GM23338 (cell line): Measurements from ENCODE around the gene SH3RF3.

Source experiments
- CREB1 ChIP-seq: fragments of 250-450 bp; sonication (Bioruptor Pico); IDR thresholded peaks from 2 replicates; pipeline ENCODE4 v1.5.0; 2020; ENCODE audit warnings: low read depth, mild to moderate bottlenecking, moderate library complexity
- EZH2 ChIP-seq: fragments of 200-600 bp; sonication (generic); IDR thresholded peaks from one replicate; pipeline ENCODE4 v1.8.0; 2017; ENCODE audit warnings: antibody characterized with exemption, mild to moderate bottlenecking, low read depth; ENCODE audit not compliant: unreplicated experiment
- EZH2phosphoT487 ChIP-seq: fragments of 200-600 bp; sonication (generic); IDR thresholded peaks from one replicate; pipeline ENCODE4 v1.8.1; 2018; ENCODE audit warnings: antibody characterized with exemption; ENCODE audit not compliant: unreplicated experiment
- JUNB ChIP-seq: IDR thresholded peaks from one replicate; pipeline ENCODE4 v1.6.1; 2016; ENCODE audit warnings: antibody characterized with exemption; ENCODE audit not compliant: unreplicated experiment
- STAT1 ChIP-seq: IDR thresholded peaks from one replicate; pipeline ENCODE4 v1.6.1; 2016; ENCODE audit warnings: antibody characterized with exemption; ENCODE audit not compliant: unreplicated experiment
- TF ChIP-seq, protein P1 (sequence below), 2 experiments: fragments of 200-600 bp in 1 of 2; sonication (generic) in 1 of 2; conservative IDR thresholded peaks; 2 replicates each; pipeline versions ENCODE4 v1.5.1 to v1.6.1; 2016 to 2017; ENCODE audit warnings: antibody characterized with exemption in 2 of 2, low read depth in 2 of 2, mild to moderate bottlenecking in 2 of 2, moderate library complexity in 1 of 2

DNA sequence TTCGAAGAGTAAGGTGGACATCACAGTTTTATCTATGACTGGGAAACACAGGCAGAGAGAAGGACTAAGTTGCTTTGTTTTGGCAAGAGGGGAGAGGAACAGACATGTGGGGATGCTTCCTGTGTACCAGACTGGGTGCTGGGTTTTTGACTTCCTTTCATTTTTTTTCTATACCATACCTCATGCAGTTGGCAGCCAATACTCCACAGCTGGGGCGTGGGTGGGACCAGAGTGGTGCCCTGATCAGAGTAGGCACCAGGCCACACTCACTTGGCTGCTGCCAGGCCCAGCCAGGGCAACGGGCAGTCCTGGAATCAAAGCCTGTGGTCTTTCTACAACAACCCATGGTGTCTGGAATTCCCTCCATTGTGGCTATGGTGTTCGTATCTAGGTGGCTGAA lies 45.2 kb downstream of the SH3RF3 start:
- TF ChIP-seq EZH2phosphoT487: no peak
- TF ChIP-seq, protein P1, sequence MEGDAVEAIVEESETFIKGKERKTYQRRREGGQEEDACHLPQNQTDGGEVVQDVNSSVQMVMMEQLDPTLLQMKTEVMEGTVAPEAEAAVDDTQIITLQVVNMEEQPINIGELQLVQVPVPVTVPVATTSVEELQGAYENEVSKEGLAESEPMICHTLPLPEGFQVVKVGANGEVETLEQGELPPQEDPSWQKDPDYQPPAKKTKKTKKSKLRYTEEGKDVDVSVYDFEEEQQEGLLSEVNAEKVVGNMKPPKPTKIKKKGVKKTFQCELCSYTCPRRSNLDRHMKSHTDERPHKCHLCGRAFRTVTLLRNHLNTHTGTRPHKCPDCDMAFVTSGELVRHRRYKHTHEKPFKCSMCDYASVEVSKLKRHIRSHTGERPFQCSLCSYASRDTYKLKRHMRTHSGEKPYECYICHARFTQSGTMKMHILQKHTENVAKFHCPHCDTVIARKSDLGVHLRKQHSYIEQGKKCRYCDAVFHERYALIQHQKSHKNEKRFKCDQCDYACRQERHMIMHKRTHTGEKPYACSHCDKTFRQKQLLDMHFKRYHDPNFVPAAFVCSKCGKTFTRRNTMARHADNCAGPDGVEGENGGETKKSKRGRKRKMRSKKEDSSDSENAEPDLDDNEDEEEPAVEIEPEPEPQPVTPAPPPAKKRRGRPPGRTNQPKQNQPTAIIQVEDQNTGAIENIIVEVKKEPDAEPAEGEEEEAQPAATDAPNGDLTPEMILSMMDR (conservative IDR thresholded peaks at IDR 0.05; ENCODE audit: low read depth in 2 of 2): no peak
- TF ChIP-seq EZH2: no peak
- no peak for TF ChIP-seq STAT1
- no peak for TF ChIP-seq JUNB
- TF ChIP-seq CREB1 (CRISPR knock-in tag): no peak
